Esophagus squamous epithelium (tissue), 4 donors: ENCODE results near the gene HOXD4.

ENCODE experiments used
- POLR2A ChIP-seq, 4 donors: fragments of 450-650 bp; IDR thresholded peaks; one replicate each; pipeline ENCODE4 v1.6.1; 2017; ENCODE audit warnings: antibody characterized with exemption in 4 of 4, mild to moderate bottlenecking in 4 of 4, moderate library complexity in 3 of 4
- TF ChIP-seq, protein P1 (sequence below), 6 experiments: fragments of 450-650 bp in 4 of 6; fragments of 200-600 bp in 2 of 6; sonication (generic) in 2 of 6; IDR thresholded peaks; one replicate each; pipeline ENCODE4 v1.5.1; 2016 to 2019; ENCODE audit warnings: antibody characterized with exemption in 6 of 6, mild to moderate bottlenecking in 4 of 6, moderate library complexity in 4 of 6

DNA sequence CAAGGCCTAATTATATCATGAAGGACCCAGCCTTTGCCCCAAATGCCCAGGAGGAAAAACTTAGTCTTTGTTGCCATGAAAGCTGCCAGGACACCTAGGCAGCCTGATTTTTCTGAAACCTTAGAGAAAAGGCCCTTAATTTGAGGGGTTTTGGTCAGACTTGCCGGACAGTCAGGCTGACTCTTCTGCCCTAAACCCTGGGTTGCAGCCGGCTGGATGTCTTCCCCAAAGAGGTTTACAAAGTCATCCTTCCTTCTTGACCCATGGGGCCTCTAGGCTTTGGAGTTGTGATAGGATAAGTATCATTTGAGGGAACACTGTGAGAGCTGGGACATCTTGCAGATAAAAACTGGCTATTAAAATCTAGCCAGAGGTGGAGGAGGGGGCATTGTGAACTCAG lies 34.7 kb downstream of the HOXD4 start:
- TF ChIP-seq, protein P1, sequence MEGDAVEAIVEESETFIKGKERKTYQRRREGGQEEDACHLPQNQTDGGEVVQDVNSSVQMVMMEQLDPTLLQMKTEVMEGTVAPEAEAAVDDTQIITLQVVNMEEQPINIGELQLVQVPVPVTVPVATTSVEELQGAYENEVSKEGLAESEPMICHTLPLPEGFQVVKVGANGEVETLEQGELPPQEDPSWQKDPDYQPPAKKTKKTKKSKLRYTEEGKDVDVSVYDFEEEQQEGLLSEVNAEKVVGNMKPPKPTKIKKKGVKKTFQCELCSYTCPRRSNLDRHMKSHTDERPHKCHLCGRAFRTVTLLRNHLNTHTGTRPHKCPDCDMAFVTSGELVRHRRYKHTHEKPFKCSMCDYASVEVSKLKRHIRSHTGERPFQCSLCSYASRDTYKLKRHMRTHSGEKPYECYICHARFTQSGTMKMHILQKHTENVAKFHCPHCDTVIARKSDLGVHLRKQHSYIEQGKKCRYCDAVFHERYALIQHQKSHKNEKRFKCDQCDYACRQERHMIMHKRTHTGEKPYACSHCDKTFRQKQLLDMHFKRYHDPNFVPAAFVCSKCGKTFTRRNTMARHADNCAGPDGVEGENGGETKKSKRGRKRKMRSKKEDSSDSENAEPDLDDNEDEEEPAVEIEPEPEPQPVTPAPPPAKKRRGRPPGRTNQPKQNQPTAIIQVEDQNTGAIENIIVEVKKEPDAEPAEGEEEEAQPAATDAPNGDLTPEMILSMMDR (IDR thresholded peaks at IDR 0.05), result no peak
- no peak for TF ChIP-seq POLR2A (IDR thresholded peaks at IDR 0.05)
